Breast epithelium (tissue), 3 donors: Measurements from ENCODE around the gene GRID2IP.

Experiments
- POLR2A ChIP-seq: fragments of 450-650 bp; IDR thresholded peaks from one replicate; pipeline ENCODE4 v1.6.1; 2016; ENCODE audit warnings: antibody characterized with exemption, mild to moderate bottlenecking, moderate library complexity
- POLR2AphosphoS5 ChIP-seq, 3 donors: sonication (generic); formaldehyde crosslinking; IDR thresholded peaks; one replicate each; pipeline ENCODE4 v1.6.1; 2017; ENCODE audit warnings: antibody characterized with exemption in 3 of 3
- TF ChIP-seq, protein P1 (sequence below), 3 donors: fragments of 450-650 bp; IDR thresholded peaks; one replicate each; pipeline ENCODE4 v1.5.1; 2016 to 2017; ENCODE audit warnings: antibody characterized with exemption in 3 of 3, mild to moderate bottlenecking in 3 of 3, moderate library complexity in 3 of 3

- TF ChIP-seq, protein P1, sequence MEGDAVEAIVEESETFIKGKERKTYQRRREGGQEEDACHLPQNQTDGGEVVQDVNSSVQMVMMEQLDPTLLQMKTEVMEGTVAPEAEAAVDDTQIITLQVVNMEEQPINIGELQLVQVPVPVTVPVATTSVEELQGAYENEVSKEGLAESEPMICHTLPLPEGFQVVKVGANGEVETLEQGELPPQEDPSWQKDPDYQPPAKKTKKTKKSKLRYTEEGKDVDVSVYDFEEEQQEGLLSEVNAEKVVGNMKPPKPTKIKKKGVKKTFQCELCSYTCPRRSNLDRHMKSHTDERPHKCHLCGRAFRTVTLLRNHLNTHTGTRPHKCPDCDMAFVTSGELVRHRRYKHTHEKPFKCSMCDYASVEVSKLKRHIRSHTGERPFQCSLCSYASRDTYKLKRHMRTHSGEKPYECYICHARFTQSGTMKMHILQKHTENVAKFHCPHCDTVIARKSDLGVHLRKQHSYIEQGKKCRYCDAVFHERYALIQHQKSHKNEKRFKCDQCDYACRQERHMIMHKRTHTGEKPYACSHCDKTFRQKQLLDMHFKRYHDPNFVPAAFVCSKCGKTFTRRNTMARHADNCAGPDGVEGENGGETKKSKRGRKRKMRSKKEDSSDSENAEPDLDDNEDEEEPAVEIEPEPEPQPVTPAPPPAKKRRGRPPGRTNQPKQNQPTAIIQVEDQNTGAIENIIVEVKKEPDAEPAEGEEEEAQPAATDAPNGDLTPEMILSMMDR (IDR thresholded peaks at IDR 0.05), result no peak
- TF ChIP-seq POLR2A (no peak), POLR2AphosphoS5 (IDR thresholded peaks at IDR 0.05) (no peak)
Measured at GRCh38 chr7:6575281-6576023, 24.2 kb upstream of the GRID2IP start.
